ENCODE data around the gene LAX1.
"Not testable (repeated sequence)": the region's sequence is repeated elsewhere in the genome, so short reads cannot be mapped to it uniquely, and the experiment has no call there.

The LAX1 gene

GRCh38 chr1:203765029-203765837 lies at the start of gene LAX1:
TSS of gene LAX1 (plus strand) at chr1:203765183. CDS start at chr1:203765566, 383 bp downstream.
- no peak for DNase-seq (ENCODE audit: low spot score)

DNA sequence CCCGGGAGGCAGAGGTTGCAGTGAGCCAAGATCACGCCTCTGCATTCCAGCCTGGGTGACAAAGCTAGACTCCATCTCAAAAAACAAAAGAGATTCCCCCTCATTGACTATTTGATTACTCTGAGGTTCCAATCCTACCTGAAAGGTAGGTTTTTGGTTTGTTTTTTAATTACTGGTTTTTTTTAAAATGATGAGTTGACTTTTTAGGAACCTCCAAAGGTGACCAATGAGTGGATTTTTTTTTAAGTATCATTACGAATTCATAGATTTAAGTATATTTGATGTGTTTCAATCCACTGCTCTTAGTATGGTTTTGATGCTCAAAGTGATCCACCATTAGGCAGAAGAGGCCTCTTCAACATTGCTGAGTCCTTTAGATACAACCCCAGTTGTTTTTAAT lies 47.9 kb upstream of the LAX1 start:
- DNase-seq (ENCODE audit: low spot score): no peak

DNA sequence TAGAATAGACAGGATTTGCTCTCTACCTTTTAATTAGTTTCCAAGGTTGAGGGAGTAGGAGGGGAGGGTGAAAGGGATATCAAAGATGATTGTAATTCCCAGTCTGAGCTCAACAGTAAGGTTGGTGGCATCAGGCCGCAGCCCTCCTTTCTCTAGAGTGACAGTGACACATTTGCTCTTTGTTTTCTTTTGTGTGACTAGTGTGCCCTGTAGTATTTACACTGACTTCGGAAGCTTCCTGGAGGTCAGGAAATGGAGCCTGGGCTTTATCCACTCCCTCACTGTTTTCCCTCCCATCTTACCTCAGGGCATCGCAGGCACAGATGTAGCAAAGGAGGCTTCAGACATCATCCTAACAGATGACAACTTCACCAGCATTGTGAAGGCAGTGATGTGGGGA lies 44.7 kb upstream of the LAX1 start:
- no peak for DNase-seq (ENCODE audit: low spot score)

DNA sequence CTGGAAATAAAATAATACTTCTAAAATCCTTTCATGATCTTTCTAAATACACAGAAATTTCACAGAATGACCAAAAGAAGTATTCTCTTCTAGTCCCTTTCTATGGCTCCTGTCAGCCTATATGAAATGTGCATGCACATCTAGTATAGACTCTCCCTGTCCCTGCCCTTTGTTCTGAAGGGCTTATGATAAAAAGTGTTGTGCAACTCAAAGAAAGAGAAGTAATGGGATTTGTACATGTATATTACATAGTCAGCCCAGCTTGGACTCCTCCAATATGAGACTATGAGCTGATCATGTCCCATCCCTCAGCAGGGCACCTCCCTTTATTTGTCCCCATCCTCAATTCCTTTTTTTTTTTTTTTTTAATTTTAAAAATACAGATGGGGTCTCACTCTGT lies 42.1 kb upstream of the LAX1 start:
- DNase-seq (ENCODE audit: low spot score): no peak

DNA sequence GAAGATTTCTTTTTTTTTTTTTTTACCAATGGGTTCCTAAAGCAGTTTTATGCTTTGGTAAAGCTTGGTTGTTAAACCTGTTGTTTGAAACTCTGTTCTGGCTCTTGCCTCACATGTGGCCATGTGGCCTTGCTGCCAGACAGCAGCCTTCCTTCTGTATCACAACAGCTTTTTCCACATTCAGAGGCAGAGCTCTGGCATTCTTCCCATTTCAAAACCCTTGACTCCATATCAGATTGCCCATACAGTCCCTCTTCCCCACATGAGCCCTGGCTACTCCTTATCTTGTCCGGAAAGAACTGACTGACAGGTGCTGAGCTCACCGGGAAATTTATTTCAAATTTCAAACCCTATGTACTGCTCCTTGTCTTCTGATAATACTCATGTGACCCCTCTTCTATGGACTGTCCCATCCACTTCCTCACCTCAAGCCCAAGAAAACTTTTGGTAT lies 38.5 kb upstream of the LAX1 start:
- DNase-seq (ENCODE audit: low spot score): no peak

DNA sequence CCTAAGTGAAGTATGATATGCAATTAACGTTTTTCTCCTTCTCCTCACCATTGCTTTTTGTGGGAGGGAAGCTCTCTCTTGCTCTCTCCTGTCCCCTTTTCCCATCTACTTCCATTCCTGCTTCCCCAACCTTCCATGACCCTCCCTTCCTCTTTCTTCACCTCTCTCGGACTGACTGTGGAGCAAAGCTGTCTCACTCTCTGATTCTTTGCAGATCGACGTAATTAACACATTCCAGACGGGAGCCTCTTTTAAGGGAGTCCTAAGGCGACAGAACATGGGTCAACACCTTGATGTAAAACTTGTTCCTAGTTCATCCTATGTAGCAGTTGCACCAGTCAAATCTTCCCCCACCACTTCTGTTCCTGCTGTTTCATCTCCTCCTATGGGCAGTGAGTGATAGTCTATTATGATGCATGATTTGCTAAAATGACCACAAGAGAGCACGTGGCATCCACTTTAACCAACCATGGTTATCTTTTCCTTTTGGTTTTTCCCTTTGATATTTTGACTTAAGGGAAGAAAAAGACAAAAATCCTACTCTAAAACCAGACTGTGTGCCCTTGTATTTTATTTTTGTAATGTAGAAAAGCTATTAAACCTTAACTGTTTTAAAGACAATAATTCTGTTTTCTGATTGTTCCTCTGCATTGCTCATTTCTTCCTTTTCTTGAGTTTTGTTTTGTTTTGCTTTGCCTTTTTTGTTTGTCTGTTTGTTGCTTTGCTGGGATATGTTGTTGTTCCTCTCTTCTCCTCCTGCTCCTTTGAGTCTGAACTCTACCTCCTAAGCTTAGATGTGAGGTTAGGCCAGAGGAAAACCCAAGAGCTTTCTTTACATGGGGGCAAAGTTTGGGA lies 31.7 kb upstream of the LAX1 start:
- no peak for DNase-seq (ENCODE audit: low spot score)

GRCh38 chr1:203742436-203742835 lies 22.5 kb upstream of the LAX1 start:
- DNase-seq (ENCODE audit: low spot score): peak; percentile 28

DNA sequence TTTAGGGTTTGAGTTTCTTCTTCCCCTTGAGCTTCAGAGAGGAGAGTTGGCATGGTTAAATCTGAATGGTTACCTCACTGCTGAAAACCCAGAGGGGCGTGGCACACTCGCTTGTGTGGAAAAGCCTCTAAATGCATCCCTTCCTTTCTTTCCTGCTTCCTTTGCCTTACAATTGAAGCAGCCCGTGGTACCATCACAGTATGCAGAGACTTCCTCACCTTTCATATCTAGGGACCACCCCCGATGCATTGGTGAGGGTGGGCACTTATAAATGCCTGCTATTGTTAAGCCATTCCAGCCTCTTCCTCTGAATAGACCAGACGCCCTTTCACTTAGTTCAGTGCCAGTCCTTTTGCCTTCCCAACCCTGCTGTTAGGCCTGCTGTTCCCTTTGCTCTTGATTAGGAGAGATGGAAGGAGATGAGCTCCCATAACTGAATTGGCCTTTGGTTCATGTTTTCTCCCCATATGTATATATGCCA lies 21.9 kb upstream of the LAX1 start:
- no peak for DNase-seq (ENCODE audit: low spot score)

GRCh38 chr1:203744075-203744972 lies 20.7 kb upstream of the LAX1 start:
- no peak for DNase-seq (ENCODE audit: low spot score)

GRCh38 chr1:203746281-203746680 lies 18.7 kb upstream of the LAX1 start:
- DNase-seq (ENCODE audit: low spot score): no peak

DNA sequence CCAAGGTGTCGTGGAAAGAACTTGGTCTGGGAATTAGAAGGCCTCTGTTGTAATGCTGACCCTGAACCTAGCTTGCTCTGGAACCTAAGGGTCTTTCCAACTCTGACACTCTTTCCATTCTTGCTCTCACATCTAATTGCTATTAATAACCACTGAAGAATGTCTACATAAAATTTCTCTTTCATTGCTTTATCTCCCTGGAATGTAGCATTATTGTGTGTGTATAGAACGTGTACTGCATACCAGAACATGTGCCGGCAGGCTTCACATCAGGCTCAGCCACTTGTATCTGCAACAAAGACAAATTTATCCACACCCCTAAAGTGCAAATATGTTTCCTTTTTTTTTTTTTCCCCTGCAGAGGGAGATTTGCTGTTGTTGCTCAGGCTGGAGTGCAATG lies 13.9 kb upstream of the LAX1 start:
- DNase-seq (ENCODE audit: low spot score): no peak

GRCh38 chr1:203751618-203752361 lies 13.2 kb upstream of the LAX1 start:
- DNase-seq (ENCODE audit: low spot score): not testable (repeated sequence)

DNA sequence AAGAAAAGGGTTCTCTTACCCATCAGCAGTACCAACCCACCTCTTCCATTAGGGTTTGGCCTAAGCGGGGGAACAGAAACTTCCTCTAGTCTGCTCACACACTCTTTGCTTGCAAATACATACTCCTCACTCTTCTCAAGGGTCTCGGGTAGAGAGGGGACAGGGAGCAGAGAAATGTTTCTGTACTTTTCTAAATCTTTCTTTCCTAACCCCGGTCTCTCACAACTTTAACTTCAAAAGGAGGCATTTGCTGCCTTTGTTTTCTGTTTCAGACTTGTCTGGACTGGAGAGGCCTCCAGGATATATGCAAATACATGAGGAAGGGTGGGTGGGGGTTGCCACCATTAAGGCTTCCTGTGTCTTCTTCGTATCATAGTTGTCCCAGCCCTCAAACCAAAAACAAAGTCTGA lies 10.5 kb upstream of the LAX1 start:
- no peak for DNase-seq (ENCODE audit: low spot score)

GRCh38 chr1:203756036-203756435 lies 8.9 kb upstream of the LAX1 start:
- no peak for DNase-seq (ENCODE audit: low spot score)

DNA sequence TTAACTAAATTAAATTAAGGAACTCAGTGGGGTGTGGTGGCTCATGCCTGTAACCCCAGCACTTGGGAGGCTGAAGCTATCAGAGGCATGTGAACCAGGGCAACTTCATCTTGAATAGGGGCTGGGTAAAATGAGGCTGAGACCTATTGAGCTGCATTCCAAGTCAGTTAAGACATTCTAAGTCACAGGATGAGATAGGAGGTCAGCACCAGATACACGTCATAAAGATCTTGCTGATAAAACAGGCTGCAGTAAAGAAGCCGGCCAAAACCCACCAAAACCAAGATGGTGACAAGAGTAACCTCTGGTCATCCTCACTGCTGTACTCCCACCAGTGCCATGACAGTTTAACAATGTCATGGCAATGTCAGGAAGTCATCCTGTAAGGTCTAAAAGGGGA lies 6.2 kb upstream of the LAX1 start:
- DNase-seq (ENCODE audit: low spot score): not testable (repeated sequence)

DNA sequence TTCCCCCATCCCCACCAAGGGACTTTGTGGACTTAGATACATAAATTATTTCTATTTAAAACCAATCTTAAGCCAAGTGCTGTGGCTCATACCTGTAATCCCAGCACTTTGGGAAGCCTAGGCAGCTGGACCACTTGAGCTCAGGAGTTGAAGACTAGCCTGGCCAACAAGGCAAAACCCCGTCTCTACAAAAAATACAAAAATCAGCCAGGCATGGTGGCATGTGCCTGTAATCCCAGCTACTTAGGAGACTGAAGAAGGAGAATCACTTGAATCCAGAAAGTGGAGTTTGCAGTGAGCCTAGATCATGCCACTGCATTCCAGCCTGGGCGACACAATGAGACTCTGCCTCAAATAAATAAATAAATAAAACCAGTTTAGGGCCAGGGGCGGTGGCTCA lies 4.5 kb upstream of the LAX1 start:
- DNase-seq (ENCODE audit: low spot score): no peak

- not testable (repeated sequence) for DNase-seq (ENCODE audit: low spot score)
Observed at GRCh38 chr1:203761958-203762357, 3.0 kb upstream of the LAX1 start.

DNA sequence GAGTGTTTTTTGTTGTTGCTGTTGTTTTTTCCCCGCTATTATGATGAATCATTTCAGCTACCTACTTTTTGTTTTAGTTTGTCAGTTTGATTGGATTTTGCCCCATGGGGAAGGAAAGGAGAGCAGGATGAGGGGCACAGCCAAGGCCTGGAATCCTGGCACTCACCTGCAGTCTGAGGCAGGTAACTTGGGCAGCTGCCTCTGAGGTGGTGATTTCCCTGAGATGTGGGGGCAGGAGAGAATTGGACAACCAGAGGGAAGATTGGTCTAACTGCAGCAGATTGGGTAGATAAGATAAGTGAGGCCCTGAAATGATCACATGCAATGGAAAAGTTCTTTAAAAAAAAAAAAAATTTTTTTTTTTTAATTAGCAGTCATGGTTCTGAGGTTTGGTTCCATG lies 1.5 kb upstream of the LAX1 start:
- no peak for DNase-seq (ENCODE audit: low spot score)

GRCh38 chr1:203764105-203765028 lies 616 bp upstream of the LAX1 start:
- no peak for DNase-seq (ENCODE audit: low spot score)

DNA sequence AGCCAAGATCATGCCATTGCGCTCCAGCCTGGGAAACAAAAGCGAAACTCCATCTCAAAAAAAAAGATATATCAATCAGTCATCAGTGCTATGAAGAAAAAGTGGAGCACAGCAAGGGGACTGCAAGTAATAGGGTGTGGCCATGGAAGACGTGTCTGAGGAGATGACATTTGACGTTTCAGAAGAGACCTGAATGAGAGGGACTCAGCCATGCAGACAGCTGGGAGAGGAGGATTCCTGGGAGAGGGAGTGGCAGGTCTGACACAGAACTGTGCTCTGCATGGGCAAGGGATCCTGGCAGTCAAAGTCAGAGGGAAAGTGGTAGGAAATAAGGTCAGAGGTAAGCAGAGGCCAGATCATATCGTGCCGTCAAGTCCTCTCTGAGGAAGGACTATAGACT lies 3.3 kb downstream of the LAX1 start:
- DNase-seq (ENCODE audit: low spot score): no peak
